Measurements from ENCODE around the gene PLEKHO1.

GRCh38 chr1:150127868-150128267, 21.8 kb upstream of the PLEKHO1 start:
- TF ChIP-seq EGR1 (IDR thresholded peaks at IDR 0.05) = no peak
- TF ChIP-seq EP300 (IDR thresholded peaks at IDR 0.05; ENCODE audit: borderline replicate concordance) = no peak
- TF ChIP-seq CEBPB (IDR thresholded peaks at IDR 0.05) = no peak
- TF ChIP-seq TCF12 (IDR thresholded peaks at IDR 0.05; ENCODE audit: low read depth) = no peak
- TF ChIP-seq MAX (IDR thresholded peaks at IDR 0.05) = no peak
